Hindlimb muscle (tissue), 1 donor: ENCODE results near the gene KATNAL1. TPM values are rescaled to one million over a fixed set of nuclear protein-coding genes. Genes with fewer than 3 reads are reported as not detected.
"Not testable (repeated sequence)": the region's sequence is repeated elsewhere in the genome, so short reads cannot be mapped to it uniquely, and the experiment has no call there.

Source experiments
- DNase-seq: peaks from one replicate; pipeline ENCODE4 v3.0.0-alpha.2; 2013
- polyA plus RNA-seq: library from polyadenylated mRNA; unstranded; fragments of 120-200 nt; gene quantifications from one replicate; pipeline ENCODE4 v1.2.1, GENCODE V29; 2013; ENCODE audit not compliant: insufficient read length

Gene KATNAL1
- polyA plus RNA-seq, 1 donor = 11.2 TPM

DNA sequence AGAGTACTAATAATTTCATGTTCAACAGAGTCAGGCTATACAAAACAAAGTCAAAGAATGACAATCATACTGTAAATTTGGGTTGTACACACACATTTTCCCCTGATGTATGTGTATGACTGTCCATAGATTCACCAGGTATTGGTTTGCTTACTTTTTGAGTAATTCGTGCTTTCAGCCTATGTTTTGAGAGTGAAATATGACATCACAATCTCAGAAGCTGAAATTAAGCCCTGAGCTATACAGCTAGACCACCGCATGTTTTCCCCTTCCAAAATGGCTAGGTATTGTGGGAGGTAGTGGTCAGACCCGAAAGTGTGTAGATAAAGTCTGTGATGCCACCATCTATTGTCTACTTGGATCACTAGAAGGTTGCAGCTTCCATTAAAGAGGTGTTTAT, 102.8 kb downstream of the KATNAL1 start:
- no peak for DNase-seq

DNA sequence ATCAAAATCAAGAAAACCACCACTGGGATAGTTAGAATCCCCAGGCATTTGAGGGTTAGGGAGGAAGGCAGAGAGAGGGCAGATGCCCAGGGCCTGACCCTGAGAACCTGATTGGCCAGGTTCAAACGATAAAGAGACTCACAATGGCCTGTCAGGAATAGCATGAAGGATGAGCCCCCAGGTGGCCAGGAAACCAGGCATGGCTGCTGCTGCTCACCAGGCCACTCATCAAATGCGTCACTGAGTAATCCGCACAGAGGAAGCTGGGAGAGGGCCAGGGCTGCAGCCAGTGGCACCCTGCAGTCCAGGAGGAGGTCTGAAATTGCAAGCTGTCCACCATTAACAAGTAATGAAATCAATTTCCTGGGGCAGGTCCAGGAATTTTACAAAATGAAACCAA, 111.3 kb downstream of the KATNAL1 start:
- no peak for DNase-seq

DNA sequence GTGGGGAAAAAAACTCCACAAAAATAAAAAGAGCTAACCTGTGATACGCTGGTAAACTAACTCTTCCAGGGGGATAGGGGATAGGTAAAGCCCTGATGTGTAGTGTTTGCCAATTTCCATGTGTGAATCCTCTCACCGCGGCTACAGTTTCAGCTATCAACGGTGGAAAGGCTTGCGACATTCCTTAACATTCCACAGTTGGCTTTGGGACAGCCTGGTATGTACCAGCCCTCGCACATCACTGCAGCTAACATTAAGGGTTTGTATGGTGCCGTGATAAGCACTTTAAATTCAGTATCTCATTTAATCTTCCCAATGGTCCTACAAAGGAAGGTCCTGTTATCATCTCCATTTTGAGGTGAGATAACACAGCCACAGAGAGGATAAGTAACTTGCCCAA, 112.4 kb downstream of the KATNAL1 start:
- no peak for DNase-seq

DNA sequence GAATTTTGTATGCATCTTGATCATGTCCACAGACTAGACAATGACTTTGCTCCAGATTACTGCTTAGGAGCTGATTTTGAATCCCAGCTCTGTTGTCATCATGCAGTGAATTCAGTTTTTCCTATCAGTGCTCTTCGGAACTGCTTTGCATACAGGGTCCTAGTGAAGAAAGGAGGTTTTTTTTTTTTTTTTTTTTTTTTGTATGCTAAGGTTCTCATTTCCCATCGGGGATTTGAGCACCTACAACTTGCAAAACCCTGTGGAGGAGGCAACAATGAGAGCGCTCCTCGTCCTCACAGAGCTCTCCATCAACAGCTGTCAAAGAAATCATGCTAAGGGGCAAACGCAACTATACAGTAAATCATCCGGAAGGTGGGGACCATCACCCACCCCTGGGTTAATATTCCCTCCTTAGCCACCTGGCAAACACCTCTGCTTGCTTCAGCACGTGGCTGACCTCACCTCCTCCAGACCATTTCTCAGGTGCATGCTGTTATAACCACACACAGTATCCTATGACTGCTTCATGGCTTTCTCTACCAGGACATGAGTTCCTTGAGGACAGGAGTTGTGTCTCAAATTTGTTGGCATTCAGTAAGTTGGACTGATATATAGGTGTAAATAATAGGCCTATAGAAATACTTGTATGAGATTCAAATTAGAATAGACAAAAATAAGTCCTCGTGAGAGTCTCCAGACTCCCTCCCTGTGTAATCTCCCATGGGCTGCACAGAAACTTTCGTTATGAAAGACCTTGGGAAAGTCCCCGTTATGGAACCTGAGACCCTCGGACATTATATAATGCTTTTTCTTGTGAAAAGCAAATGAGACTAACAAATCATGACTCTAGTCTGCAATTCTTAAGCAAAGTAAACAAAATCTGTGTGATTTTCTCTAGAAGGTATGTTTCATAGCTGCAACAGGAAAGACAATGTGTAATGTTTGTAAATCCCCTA, 113.8 kb downstream of the KATNAL1 start:
- DNase-seq = no peak

- DNase-seq = no peak
Measured at GRCh38 chr13:30192320-30193093, 114.8 kb downstream of the KATNAL1 start.

- DNase-seq = no peak
Measured at GRCh38 chr13:30191491-30192100, 115.8 kb downstream of the KATNAL1 start.

DNA sequence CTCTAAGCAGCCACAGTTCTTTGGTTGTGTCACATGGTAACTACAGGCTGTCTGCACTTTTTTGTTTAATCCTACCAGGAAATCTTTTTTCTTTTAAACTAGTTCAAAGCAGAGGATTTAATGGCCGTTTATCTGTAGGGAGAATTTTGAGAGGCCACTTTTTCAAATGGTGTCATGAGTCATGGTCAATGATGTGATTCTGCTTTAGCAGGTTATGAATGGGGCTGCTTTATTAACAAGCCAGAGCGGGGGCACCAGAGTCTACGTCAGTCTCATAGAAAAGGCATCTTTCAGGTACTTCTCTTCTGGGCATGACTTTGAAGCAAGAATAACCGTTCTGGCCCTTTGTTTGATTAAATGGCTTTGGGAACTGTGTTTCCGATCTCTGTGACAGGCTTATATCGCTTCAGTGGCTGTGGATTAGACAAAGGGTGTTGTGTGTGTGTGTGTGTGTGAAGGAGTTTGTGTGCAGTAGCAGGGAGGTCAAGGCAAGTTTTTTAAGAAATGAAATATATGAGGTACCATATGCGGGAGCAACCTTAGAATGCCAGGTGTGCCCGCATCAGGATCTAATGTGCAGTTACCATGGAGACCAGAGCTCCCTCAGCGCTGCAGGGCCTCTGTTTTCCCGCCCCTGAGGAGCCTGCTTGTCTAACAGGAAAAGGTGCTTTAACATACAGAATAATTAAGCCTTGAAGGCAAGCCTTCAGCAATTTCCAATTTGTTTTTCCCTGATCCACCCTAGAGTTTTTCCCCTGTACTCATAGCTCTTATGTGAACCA, 120.5 kb downstream of the KATNAL1 start:
- no peak for DNase-seq

GRCh38 chr13:30181888-30182651, 125.3 kb downstream of the KATNAL1 start:
- DNase-seq = no peak

- no peak for DNase-seq
Measured at GRCh38 chr13:30179597-30180276, 127.6 kb downstream of the KATNAL1 start.

GRCh38 chr13:30178976-30179375, 128.4 kb downstream of the KATNAL1 start:
- DNase-seq = no peak

DNA sequence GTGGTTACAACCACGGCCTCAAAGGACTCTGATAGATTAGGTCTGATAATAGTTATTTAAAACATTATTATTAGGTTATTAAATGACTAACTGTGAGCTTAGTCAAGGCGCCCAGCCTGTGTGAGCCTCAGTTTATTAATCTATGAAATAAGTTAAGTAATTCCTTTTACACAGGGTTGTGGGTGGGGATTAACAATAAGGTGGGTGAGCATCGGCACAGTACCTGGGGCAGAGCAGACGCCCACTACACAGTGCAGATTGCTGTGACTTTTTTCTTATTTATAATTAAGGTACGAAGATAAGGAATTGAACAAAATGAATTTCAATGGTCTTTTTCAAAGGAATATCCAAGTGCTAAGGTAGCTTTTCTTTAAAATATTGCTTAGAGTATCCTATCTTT, 132.2 kb downstream of the KATNAL1 start:
- DNase-seq = no peak

GRCh38 chr13:30174250-30174649, 133.1 kb downstream of the KATNAL1 start:
- not testable (repeated sequence) for DNase-seq

- DNase-seq = no peak
Measured at GRCh38 chr13:30173303-30173610, 134.1 kb downstream of the KATNAL1 start.

GRCh38 chr13:30172593-30173302, 134.6 kb downstream of the KATNAL1 start:
- DNase-seq = no peak

DNA sequence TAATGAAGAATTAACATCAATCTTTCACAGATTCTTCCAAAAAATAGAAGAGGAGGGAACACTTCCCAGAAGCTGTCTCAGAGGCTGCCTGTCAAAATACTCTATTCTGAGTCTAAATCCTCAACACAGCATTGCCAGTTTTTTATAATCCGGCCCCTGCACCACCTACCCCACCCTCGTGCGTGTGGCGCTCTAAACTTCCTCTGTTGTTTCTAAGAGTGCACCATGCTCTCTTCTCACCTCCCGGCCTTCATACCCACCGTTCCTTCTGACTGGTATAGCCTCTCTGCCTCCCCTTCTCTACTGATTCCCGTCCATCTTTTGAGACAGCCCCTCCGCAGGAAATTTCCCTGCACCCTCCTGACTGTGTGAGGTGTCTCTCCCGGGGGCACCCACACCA, 136.8 kb downstream of the KATNAL1 start:
- no peak for DNase-seq

- peak; percentile 23 for DNase-seq
Measured at GRCh38 chr13:30169442-30169841, 137.9 kb downstream of the KATNAL1 start.

GRCh38 chr13:30165796-30166195, 141.6 kb downstream of the KATNAL1 start:
- peak; percentile 40 for DNase-seq

- DNase-seq = no peak
Measured at GRCh38 chr13:30165071-30165470, 142.3 kb downstream of the KATNAL1 start.

DNA sequence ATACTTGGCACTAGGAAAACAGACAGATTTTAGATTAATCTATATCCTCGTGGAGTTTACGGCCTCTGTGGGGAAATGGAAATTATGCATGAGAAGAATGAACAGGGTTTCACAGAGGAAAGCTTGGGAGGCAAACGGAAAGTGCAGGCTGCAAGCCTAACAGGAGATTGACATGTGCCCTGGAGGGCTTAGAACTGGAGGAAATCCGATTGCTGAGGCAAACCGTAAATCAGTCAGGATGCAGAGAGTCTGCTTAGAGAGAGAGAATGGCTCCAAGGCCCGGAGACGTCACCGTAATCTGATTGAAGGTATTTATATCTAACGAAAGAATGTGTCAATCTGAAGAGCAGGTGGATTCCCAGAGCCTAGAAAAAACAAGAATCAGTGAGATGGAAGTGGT, 143.2 kb downstream of the KATNAL1 start:
- no peak for DNase-seq

DNA sequence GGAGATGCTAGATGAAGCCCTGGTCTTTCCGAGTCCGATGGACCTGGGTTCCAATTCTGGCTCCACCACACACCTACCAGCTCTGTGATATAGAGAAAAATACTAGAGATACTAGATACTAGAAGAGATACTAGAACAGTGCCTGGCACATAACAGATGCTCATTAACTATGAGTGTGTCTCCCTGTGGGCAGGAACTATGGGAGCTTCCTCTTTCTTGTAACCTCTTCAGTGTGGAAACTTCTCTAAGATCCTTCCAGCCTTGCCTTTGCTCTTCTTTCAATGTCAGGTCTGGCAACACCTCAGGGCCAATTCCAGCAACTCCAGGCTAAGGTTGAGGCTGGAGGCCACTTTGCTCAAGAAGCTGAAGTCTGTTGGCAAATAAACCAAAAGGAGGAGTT, 143.9 kb downstream of the KATNAL1 start:
- DNase-seq = no peak

GRCh38 chr13:30159446-30159839, 147.9 kb downstream of the KATNAL1 start:
- no peak for DNase-seq
